ENCODE data around the gene RPS18. TPM values are rescaled to one million over a fixed set of nuclear protein-coding genes. Genes with fewer than 3 reads are reported as not detected.
A peak's percentile ranks its signal among the peaks of the same experiment; 100 is the strongest.

The RPS18 gene
- polyA plus RNA-seq, 1 of the 3 experiments (the other 2 are of a cell fraction): 12,112 TPM

DNA sequence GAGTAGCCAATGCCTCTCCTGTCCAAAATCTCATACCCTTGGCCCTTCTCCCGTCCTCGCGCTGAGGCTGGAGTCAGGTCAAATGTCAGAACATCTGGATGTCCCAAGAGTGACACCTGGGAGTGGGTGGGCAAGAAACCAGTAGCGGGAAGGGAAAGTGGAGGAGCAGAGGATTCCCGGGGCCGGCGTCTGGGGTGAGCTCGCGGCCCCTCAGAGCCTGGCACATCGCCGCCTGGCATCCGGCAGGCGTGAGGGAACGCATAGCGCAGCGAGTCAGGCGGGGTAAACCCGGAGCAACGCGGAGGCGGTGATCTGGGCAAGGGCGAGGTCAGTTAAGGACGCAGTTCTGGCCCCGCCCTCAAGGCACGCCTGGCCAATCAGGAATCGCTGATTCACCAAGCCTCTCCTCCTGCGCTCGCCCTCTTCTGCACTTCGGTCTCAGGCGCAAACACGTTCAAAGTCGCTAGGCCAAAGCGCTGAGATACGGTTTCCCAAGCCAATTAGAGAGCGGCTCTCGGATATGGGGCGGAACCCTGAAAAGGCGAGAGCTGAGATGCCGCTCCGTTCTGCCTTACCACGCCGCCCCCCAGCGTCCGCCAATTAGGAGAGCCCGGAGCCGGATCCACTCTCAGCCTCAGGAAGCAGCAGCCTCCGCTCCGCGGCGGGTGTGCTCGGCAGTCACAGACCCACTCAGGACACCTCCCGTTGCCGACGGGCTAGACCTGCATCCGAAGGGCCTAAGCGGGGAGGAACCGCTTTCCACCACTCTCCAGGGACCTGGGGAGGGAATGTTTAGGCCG lies 22.7 kb upstream of the RPS18 start:
- H3K27ac ChIP-seq (ENCODE audit: low read depth in 2 of 2, low read length in 1 of 2): peak overlapping the region; percentile 96
- no peaks in the 10 kb centered on the region for H4K20me1 ChIP-seq (ENCODE audit: insufficient read depth)
- H3K9me3 ChIP-seq: no peaks in the 10 kb centered on the region
- H3F3A ChIP-seq (replicated peaks; ENCODE audit: insufficient read depth): peaks cover 41% of the 10 kb centered on the region
- peak; percentile 88 for DNase-seq
- CTCF ChIA-PET: interaction anchor here (0.6 to 7.3 kb wide), 58 partner anchors 10 to 839 kb away, joined by 3 to 96 read pairs (median 6); partner anchors contain the start of genes B3GALT4, HLA-DMA, HLA-DMB and HLA-DOA
- H3K27me3 ChIP-seq (ENCODE audit: insufficient read depth): no peaks in the 10 kb centered on the region
- H3K4me1 ChIP-seq (ENCODE audit: control insufficient read depth in 1 of 2, insufficient read depth in 2 of 2, low read depth in 1 of 2, low read length in 1 of 2): peaks cover 21 to 30% of the 10 kb centered on the region in 2 experiments
- 0% methylated on average over 14 of the region's 58 CpGs for WGBS (ENCODE audit: low lambda C conversion rate)
- peak overlapping the region; percentile 62 to 76 for H3K4me3 ChIP-seq (ENCODE audit: low read depth in 2 of 2, low read length in 1 of 2)
- TF ChIP-seq RAD21 (IDR thresholded peaks at IDR 0.05; ENCODE audit: low read length): no peak
- TF ChIP-seq, protein P1, sequence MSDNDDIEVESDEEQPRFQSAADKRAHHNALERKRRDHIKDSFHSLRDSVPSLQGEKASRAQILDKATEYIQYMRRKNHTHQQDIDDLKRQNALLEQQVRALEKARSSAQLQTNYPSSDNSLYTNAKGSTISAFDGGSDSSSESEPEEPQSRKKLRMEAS (IDR thresholded peaks at IDR 0.05; ENCODE audit: low read depth): peak; percentile 86; the same call in 1 of the 2 replicates
- no peak for TF ChIP-seq RCOR1 (IDR thresholded peaks at IDR 0.05; ENCODE audit: low read length)
- TF ChIP-seq SIN3A (IDR thresholded peaks at IDR 0.05; ENCODE audit: borderline replicate concordance, low read depth, low read length): 0 out of 2 replicates have a peak, but pooled peaks have one; percentile 33
- peak; percentile 27 for TF ChIP-seq CHD2 (IDR thresholded peaks at IDR 0.05; ENCODE audit: low read length, partially characterized antibody)
- peak; percentile 65 for TF ChIP-seq NRF1 (IDR thresholded peaks at IDR 0.05; ENCODE audit: low read depth, low read length)
- peak; percentile 85 for TF ChIP-seq POLR2AphosphoS5 (IDR thresholded peaks at IDR 0.05; ENCODE audit: low read depth, low read length)
- peak; percentile 49; the same call in 1 of the 2 replicates for TF ChIP-seq MXI1 (IDR thresholded peaks at IDR 0.05; ENCODE audit: low read depth, low read length)
- TF ChIP-seq, protein P2, sequence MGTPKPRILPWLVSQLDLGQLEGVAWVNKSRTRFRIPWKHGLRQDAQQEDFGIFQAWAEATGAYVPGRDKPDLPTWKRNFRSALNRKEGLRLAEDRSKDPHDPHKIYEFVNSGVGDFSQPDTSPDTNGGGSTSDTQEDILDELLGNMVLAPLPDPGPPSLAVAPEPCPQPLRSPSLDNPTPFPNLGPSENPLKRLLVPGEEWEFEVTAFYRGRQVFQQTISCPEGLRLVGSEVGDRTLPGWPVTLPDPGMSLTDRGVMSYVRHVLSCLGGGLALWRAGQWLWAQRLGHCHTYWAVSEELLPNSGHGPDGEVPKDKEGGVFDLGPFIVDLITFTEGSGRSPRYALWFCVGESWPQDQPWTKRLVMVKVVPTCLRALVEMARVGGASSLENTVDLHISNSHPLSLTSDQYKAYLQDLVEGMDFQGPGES (IDR thresholded peaks at IDR 0.05; ENCODE audit: low read depth, low read length): peak; percentile 16; the same call in 1 of the 2 replicates
- peak; percentile 78; the same call in 1 of the 2 replicates for TF ChIP-seq TAF1 (IDR thresholded peaks at IDR 0.05; ENCODE audit: borderline replicate concordance, low read depth, low read length)
- TF ChIP-seq GABPA (IDR thresholded peaks at IDR 0.05; ENCODE audit: low read depth): peak; percentile 59
- TF ChIP-seq, protein P3, sequence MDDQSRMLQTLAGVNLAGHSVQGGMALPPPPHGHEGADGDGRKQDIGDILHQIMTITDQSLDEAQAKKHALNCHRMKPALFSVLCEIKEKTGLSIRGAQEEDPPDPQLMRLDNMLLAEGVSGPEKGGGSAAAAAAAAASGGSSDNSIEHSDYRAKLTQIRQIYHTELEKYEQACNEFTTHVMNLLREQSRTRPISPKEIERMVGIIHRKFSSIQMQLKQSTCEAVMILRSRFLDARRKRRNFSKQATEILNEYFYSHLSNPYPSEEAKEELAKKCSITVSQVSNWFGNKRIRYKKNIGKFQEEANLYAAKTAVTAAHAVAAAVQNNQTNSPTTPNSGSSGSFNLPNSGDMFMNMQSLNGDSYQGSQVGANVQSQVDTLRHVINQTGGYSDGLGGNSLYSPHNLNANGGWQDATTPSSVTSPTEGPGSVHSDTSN (IDR thresholded peaks at IDR 0.05): peak; percentile 93
- no peak for TF ChIP-seq FOXM1 (IDR thresholded peaks at IDR 0.05; ENCODE audit: low read depth)
- TF ChIP-seq RXRA (IDR thresholded peaks at IDR 0.05; ENCODE audit: borderline replicate concordance, low read depth): peak; percentile 70; the same call in 1 of the 2 replicates
- peak; percentile 85 for TF ChIP-seq RFX5 (IDR thresholded peaks at IDR 0.05; ENCODE audit: low read length)
- H3K4me2 ChIP-seq: peak overlapping the region; percentile 98
- H3K9ac ChIP-seq: peak overlapping the region; percentile 90
- H3K36me3 ChIP-seq (replicated peaks in 1 of 2; ENCODE audit: control insufficient read depth in 1 of 2, insufficient read depth in 2 of 2, low read length in 1 of 2): peaks cover 6 to 16% of the 10 kb centered on the region in 2 experiments
- H2AFZ ChIP-seq (ENCODE audit: low read depth): peak overlapping the region; percentile 84
- no peaks in the 10 kb centered on the region for H3K9me2 ChIP-seq
- H3K79me2 ChIP-seq (ENCODE audit: insufficient read depth): peaks cover 10% of the 10 kb centered on the region; the same call in 1 of the 2 replicates
- POLR2A ChIA-PET: interaction anchor here (0.8 to 3.0 kb wide), 9 partner anchors 23 to 277 kb away, joined by 3 to 18 read pairs (median 5); partner anchors contain the start of genes B3GALT4, HSD17B8, RING1 and RPS18
